Caki2 (cell line): ENCODE measurements around the gene CIAO3. TPM values are rescaled to one million over a fixed set of nuclear protein-coding genes. Genes with fewer than 3 reads are reported as not detected.

Experiments used
- DNase-seq: peaks from one replicate; pipeline ENCODE4 v3.0.0-alpha.2; 2015; ENCODE audit warnings: low read depth
- in situ Hi-C: cut with HindIII; loops from 2 replicates; pipeline ENCODE4 v1.10.0; 2016; ENCODE audit warnings: low sequenced_read_pairs, low pct_unique_long_range_greater_than_20kb, mixed read lengths
- total RNA-seq: library from RNA; depleted of rRNA; stranded (reverse); fragments of >200 nt; shearing (Covaris generic); gene quantifications from 2 replicates; pipeline ENCODE4 v1.2.3, GENCODE V29; 2014; ENCODE audit warnings: low replicate concordance

The CIAO3 gene
- total RNA-seq, 1 experiment from 2014 or later: 75.6 TPM

DNA sequence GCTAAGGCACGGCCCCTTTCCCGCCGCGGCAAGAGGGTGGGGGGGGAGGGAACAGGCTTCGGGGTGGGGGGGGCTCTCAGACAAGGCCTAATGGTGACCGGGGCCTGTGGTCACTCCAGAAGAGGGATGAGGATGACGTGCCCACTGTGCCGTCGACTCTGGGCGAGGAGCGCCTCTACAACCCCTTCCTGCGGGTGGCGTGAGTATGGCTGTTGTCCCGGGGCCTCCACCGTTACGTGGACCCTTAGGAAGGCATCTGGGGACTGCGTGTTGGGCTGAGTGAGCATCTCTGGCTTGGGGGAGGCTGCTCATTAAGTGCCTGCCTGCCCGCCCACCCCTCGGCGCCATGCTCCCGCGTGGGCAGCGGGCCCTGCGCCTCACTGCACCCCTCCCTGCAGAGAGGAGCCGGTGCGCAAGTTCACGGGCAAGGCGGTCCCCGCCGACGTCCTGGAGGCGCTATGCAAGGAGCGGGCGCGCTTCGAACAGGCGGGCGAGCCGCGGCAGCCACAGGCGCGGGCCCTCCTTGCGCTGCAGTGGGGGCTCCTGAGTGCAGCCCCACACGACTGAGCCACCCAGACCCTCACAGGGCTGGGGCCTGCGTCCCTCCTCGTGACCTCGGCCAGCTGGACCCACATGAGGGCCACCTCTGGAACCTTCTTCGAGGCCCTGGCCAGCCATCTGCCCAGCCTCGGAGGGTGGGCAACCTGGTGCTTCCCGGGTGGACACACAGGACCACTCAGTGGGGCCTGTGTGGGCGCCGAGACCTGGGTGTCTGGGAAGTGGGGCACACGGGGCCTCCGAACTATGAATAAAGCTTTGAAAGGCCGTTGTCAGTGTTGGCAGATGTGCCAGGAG is 11.7 kb downstream of the CIAO3 start:
- DNase-seq: no peak
- in situ Hi-C loops: no loop called here

DNA sequence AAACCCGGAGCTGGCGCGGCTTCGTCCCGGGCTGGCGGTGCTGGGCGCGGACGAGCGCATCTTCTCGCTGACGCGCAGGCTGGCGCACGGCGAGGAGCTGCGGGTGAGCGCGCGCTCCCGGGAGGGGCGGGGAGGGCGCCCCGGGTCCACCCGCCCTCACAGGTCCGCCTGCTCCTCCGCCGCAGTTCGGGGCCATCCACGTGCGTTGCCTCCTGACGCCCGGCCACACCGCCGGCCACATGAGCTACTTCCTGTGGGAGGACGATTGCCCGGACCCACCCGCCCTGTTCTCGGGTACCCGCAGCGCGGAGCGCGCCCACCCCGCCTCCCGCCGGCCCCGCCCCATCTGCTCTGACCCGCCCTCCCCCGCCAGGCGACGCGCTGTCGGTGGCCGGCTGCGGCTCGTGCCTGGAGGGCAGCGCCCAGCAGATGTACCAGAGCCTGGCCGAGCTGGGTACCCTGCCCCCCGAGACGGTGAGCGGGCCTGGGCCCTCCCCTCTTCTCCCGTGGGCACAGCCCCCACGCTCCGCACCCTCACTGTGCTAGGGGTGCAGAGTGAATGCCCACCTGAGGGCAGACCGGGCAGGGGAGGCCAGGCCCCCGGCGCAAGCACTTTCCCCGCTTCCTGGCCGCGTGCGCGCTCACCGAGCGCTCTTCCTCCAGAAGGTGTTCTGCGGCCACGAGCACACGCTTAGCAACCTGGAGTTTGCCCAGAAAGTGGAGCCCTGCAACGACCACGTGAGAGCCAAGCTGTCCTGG is 12.5 kb downstream of the CIAO3 start:
- in situ Hi-C loops: no loop called here
- DNase-seq: peak; percentile 98

DNA sequence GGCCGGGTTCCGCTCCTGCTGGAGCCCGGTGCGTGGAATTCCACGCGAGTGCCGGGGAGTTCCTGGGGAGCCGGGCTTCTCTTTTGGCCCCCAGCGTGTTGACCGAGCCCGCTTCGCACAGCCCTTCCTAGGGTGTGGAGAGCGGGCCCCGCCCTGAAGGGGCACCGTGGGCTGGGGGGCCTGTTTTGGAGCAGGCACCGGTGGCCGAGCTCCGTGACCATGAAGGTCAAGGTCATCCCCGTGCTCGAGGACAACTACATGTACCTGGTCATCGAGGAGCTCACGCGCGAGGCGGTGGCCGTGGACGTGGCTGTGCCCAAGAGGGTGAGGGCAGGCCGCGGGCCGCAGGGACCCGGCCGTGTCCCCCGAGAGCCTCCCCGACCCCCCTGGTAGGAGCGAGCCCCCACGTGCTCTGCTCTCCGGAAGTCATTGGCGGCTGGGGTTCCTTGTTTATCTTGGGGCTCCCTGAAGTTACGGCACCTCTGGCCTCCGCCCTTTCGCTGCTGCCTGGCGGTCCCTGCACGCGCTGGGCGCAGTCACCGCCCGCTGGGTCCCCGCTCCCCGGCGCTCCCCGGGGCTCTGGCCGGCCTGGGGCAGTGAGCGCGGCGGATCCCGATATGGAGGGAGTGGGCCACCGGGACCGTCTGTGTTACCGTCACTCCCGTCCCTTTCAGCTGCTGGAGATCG is 13.4 kb downstream of the CIAO3 start:
- peak; percentile 50 for DNase-seq
- in situ Hi-C loops: no loop called here

DNA sequence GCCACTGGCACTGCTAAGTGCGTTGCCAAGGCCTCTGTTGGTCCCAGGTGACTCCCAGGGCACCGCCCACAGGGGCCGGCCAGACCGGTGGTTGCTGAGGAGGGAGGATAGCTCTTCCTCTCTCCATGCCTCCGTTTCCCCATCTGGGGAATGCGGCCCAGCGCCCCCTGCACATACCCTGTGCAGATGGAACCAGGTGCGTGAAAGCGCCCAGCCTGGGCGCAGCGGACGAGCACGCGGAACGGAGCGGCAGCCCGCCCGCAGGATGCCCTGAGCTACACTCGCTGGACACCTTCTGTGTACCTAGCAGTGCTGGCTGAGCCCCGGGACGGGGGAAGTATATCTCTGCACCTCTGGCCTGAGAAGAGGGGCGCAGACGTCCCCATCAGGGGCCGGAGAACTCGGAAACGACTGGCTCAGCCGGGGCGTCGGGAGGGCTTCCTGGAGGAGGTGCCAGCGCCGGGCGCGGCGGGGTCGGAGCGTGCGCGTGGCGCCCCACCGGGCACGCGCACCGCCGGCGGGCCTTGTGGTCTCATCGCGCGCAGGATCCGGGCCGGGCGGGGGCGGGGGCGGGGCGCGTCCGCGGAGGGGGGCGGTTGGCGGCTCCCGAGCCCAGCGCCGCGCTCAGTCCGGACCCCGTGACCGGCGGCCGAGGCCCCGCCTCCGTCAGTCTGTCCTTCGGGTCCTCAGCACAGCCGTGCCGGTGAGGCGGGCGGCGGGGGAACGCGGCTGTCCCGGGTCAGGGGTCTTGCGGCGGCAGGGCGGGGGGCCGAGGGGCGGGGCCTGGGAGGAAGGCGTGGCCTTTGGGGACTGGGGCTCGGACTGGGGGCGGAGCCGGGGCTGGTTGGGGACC is 14.1 kb downstream of the CIAO3 start, which contains the start of the genes CCDC78 and HAGHL:
CCDC78 (minus strand) TSS at position 6 of the 853 bp plus-strand sequence. CDS start 76 bp downstream, outside the sequence.
HAGHL (plus strand) TSS at position 669 of the 853 bp plus-strand sequence. CDS start 404 bp downstream, outside the sequence.
- DNase-seq: peak; percentile 72
- in situ Hi-C loops: no loop called here

DNA sequence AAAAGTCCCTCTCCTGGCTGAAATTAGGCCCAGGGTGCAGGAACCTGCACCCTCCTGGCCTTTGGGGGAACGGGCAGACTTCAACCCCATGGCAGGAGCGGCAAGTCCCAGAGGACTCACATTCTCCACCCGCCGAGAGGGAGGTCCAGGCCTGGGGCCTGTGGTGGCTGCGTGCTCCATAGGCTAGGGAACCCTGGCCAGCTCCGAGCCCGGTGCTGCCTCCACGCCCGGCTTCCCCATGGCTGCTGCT is 14.7 kb downstream of the CIAO3 start:
- no peak for DNase-seq
- in situ Hi-C loops: no loop called here

DNA sequence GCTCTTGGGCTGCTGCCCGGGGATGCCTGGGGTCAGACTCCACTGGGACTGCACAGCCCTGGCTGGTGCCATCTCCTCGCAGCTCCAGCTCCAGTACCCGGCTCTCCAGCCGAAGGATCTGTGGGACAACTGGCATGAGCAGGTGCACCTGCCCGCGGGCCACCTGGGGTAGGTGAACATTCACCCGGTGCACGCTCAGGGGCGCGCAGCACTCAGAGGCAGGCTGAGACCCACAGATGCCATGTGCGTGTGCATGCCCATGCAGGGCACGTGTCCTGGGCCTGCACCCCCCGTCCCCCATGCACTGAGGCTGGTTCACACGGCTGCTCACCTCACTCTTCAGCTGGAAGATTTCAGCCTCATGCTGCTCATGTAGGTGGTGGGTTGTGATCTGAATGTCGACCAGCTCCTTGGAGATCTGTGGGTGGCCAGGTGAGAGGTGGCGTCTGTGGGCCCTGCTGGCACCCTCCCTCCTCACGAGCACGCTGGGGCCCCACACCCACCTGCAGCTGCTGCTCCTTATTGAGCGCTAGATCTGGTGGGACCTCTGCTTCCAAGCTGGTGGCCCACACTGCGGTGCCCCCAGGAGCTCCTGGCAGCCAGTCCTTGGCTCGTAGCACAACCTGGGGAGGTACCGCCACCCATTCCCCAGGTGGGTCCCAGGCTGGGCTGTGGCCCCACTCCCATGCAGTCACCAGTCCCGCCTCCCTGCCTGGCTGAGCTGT is 15.2 kb downstream of the CIAO3 start:
- no peak for DNase-seq
- in situ Hi-C loops: no loop called here

DNA sequence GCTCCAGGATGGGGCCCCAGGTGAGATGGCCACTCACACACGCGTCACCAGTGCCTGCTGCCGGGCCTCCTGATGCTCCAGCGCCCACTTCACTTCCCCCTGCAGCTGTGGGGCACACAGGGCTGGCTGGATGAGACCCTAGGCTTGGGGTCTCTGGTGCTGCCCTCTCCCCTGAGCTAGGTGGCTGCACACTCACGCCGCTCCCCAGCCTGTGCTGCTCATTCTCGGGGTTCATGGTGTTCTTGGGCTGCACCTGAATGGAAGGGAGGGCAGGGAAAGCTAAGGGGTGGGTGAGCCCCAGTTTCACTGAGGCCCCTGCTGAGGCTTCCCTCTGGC is 15.8 kb downstream of the CIAO3 start:
- in situ Hi-C loops: no loop called here
- no peak for DNase-seq

DNA sequence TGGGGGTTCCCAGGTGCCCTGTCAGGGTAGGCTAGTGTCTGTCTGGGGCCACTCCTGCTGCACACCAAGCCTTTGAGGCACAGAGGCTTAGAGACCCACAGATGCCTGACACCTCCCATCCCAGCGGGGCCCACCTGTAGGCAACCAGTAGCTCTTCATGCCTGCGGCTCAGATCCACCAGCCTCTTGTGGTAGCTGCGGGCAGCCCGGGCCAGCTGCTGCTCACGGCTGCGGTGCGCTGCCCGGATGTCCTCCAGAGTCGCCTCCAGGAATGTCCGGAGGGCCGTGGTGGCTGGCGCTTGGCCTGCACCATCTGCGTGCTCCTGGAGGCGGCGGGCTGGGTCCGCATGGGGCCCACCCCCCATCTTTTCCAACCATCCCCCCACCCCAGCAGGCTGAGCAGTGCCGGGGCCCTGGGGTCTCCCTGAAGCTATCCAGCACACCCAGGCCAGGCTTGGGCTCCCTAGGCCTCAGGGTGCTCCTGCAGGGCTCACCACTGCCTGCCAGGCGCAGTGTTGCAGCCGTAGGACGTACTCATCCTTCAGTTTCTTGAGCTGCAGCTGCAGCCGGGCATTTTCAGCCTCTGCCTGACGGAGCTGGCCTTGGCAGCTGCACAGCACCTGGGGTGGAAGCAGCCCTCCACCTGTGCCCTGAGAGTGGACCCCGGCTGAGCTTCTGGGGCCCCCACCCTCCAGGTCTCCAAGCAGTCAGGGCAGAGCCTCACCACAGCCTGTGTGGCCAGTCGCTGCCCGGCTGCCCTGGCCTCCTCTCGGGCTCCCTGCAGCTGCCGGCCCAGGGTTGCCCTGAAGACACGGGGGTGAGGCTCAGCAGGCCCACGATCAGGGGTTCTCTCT is 16.4 kb downstream of the CIAO3 start:
- in situ Hi-C loops: no loop called here

DNA sequence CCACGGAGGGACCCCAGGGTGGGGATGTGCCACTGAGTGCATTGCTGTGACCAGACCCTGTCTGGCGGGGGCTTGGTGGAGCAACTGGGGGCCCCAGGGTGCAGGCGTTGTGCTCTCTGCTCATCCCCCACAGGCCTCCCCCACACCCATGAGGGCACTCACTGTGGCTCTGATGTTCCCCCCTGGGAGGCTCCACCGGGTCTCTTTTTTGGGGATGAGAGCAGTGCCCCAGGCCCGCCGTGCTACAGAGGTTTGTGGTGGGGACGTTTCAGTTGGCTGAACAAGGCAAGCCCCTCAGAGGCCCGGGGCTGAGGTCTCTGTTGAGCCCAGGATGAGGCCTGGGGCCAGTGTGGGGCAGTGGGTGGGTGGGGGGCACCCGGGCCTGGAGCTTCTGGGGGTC is 17.1 kb downstream of the CIAO3 start:
- no peak for DNase-seq
- in situ Hi-C loops: no loop called here

More for the DNA sequence above, 16.4 kb downstream of the CIAO3 start:
- DNase-seq: no peak

DNA sequence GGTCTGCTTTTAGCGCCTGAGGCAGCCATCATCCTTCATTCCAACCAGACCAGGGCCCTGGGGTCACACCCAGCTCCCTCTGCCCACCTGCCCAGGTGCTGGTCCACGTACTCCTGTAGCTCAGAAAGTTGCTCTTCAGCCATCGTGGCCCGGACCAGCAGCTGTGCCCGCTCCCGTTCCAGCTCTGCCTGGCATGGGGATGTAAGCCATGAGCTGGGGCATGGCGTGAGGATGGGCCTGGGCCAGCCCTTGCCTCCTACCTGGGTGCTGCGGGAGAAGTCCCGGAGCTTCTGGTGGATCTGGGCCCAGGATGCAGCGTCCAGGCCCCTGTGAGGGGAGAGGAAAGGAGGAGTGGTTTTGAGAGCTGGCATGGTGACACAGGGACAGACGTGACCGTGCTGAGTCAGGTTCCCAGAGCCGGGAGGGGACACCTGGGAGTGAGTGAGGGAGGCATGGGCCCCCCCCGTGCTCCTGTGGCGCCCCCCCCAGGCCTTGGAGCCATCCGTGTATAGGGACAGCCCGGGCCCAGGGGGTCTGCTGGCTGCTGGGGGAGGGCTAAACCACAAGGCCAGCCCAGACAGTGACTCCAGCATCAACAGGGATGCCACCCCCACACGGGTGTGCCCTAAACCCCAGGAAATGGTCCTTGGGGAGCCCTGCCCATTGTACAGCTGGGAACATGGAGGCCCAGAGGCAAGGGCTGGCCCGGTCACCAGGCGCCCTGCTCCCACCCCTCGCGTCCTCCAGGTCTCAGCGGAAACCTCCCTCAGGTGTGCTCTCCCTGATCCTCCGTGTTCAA is 17.8 kb downstream of the CIAO3 start:
- no peak for DNase-seq
- in situ Hi-C loops: no loop called here

DNA sequence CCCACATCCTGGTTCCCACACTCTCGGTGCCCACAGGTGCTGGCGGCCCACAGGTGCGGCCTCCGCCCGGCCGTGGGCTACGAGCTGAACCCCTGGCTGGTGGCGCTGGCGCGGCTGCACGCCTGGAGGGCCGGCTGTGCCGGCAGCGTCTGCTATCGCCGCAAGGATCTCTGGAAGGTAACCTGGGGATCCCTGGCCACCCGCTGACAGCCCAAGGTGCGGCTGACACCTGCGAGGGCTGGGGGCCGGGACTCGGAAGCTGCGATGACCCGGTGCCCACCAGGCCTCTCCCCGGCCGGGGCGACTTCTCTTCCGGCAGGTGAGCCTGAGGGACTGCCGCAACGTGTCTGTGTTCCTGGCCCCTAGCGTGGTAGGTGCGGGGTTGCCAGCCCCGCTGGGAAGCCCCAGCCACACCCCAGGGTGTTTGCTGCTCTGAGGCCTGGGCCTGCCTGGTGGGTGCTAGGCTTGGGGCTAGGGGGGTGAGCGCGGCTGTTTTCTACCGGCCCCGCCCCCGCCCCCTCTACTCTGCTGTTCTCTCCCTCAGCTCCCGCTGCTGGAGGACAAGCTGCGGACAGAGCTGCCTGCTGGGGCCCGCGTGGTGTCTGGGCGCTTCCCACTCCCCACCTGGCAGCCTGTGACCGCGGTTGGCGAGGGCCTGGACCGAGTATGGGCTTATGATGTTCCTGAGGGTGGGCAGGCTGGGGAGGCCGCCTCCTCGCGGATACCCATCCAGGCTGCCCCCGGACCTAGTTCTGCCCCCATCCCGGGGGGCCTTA is 18.8 kb downstream of the CIAO3 start:
- DNase-seq: no peak
- in situ Hi-C loops: no loop called here

DNA sequence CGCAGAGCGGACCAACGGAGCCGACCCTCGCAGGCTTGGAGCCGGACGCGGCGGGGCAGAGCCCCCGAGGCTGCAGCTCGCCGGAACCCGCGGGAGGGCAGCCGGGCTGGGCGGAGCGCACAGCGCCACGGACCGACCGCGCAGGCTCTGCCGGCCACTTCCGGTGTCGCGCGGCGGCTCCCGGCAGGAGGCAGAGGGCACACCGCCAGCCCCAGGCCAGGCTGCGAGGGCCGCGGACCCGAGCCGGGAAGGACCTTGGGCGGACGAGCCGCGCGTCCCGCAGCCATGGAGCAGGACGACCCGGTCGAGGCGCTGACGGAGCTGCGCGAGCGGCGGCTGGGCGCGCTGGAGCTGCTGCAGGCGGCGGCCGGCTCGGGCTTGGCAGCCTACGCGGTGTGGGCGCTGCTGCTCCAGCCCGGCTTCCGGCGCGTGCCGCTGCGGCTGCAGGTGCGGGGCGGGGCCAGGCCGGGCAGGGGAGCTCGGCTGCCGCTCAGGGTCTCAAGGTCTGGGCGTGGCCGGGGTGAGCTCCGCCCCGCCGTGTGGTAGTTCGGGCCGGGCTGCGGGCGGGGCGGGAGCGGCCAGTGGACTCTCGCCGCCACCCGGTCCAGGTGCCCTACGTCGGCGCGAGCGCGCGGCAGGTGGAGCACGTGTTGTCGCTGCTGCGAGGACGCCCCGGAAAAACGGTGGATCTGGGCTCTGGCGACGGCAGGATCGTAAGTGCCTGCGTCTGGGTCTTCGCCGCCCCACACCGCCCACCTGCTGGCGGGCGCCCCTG is 19.6 kb downstream of the CIAO3 start, which contains the start of gene ANTKMT:
ANTKMT (plus strand) TSS at position 157 of the 775 bp plus-strand sequence; CDS start at position 286, 129 bp downstream.
- DNase-seq: peak; percentile 95
- in situ Hi-C loops: no loop called here

DNA sequence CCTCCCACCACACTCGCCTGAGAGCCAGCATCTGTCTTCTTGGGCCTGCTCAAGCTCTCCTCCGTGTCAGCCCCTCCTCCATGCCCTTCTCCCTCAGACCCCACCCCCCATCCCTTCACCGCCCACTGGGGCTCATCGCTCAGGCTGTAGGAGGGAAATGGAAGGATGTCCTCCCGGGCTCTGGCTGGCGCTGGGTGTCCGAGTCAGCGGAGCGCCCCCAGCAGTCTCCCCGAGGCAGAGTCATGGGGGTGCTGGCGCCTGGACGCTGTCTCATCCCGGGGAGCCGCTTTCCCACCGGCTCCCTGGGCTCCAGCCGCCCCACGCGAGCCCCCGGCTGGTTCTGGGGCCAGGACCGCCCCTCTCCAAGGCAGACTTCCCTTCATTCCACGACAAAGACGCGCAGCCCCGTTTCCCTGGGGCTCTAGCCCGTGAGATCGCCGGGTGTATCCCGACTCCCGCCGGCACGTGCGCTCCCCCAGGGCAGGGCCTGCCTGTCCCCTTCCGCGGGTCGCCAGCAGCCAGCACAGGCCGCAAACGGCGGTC is 20.3 kb downstream of the CIAO3 start:
- DNase-seq: peak; percentile 85
- in situ Hi-C loops: no loop called here

DNA sequence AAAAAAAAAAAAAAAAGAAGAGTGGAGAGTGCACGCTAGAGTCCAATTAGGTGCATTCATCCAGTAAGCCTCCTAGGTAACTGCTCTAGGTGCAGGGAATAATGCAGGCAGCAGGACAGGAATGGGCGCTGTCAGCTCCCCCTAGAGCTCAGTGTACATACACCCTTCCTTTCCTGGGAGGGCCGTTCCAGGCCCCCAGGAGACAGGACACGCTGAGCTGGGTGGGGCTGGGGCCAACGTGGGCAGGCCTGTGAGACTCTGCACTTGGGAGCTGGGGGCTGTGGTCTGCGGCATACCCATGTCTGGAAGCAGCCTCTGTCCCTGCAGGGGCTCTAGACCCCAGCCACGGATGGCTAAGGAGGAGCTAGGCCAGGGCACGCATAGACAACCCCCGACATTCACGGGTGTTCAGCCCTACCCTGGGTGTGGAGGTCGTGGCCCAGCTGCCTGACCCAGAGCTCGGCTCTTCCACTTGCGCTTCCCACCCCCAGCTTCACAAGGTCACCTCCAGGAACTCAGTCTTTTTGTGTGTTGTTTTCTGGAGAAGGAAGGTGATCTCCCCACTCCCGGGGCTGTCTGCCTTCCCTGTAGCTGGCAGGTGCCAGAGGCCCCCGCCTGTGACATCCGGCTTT is 20.9 kb downstream of the CIAO3 start:
- peak; percentile 75 for DNase-seq
- in situ Hi-C loops: no loop called here
